Superior temporal gyrus (tissue), 1 donor: ENCODE measurements around the gene ACACA.

Experiments
- DNase-seq: peaks from one replicate; pipeline ENCODE4 v3.0.0-alpha.2; 2016; ENCODE audit errors: extremely low spot score

ACACA gene

GRCh38 chr17:37231887-37232286 is 174.7 kb downstream of the ACACA start:
- DNase-seq, result no peak

- DNase-seq, result no peak
Measured at GRCh38 chr17:37230633-37231032, 176.0 kb downstream of the ACACA start.

DNA sequence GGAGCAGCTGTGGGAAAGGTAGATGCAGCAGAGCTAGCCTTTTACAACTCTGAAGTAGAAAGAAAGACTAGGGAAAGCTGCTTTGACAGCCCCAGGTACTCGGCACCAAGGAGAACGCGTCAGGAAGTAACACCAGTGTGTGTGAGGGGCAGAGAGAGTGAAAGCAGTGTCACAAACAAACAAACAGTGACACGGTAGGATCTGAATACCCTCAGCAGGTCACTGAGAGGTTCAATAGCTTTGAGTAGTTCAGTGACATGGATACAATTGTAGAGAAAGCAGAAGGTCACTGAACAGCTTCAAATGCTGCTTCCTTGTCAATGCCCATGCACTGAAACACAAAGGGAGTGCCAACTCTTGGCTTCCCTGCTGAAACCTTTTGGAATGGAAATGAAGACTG is 181.2 kb downstream of the ACACA start:
- DNase-seq, result no peak

- no peak for DNase-seq
Measured at GRCh38 chr17:37221865-37222264, 184.8 kb downstream of the ACACA start.

DNA sequence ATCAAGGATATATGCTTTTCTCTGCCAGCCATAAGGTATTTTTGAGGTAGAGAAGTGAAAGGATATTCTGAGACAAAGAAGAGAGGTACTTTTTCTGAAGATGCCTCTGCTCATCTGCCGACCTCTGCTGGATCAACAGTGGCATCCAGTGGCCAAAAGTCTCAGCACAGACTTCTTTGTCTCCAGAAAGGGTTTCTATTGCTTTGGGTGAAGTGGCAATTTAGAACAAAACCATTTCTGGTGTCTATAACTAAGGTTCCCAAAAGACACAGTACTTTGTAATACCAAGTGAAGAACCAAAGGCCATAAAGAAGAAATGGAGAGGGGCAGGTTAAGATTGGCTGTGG is 186.1 kb downstream of the ACACA start:
- peak; percentile 65 for DNase-seq

- no peak for DNase-seq
Measured at GRCh38 chr17:37219876-37220606, 186.6 kb downstream of the ACACA start.

DNA sequence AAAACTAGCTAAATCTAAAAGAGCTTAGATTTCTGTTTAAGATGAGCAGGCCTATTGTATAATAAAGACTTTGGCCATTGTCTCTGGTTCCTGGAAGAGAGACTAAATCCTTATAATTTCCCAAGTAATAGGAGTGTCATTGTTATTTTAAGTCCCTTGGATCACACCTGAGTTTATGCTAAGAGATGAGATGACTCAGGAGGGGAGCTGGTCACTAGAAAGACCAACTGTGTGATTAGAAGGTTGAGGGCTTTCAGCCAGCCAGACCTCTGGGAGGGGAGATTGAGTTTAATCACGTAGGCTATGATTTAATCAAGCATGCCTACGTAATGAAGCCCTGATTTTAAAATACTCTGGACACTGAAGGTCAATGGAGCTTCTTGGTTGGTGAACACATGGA is 187.8 kb downstream of the ACACA start:
- DNase-seq, result no peak

- DNase-seq, result no peak
Measured at GRCh38 chr17:37214416-37214815, 192.2 kb downstream of the ACACA start.

DNA sequence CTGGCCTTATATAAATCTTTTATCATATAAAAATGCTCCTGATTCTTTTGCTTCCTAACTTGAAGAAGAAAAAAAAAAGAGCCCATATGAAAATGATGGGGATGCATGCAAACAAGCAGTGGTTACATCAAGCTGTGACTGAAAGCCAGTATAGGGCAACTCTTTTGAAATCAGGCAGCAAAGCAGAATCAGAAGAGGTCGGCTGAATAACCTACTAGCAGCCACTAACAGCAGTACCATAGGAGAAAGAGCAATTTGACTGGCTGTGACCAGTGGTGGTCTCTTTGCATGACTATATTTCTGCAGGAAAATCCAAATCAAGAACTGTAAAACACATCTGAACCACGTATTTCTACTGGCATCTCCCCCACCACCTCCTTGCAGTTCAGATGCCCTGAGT is 192.7 kb downstream of the ACACA start:
- no peak for DNase-seq

- DNase-seq, result no peak
Measured at GRCh38 chr17:37212179-37212578, 194.5 kb downstream of the ACACA start.

DNA sequence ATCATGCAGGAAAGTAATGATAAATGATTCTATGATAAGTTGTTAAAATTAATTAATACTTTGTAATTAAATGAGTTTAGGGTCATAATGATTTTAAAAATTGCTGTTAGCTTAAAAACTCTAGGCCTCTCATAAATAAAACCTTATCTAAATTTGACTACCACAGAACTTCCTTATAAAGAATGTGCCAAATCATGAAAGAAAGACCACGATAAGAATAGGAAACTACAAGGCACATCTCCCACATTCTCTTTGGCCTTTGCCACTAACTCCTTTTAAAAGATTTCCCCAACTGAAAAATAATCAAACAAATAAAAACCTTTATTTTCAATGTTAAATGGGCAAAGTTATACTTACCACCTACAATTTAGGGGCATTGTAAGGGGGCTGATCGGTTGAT is 195.5 kb downstream of the ACACA start:
- no peak for DNase-seq

DNA sequence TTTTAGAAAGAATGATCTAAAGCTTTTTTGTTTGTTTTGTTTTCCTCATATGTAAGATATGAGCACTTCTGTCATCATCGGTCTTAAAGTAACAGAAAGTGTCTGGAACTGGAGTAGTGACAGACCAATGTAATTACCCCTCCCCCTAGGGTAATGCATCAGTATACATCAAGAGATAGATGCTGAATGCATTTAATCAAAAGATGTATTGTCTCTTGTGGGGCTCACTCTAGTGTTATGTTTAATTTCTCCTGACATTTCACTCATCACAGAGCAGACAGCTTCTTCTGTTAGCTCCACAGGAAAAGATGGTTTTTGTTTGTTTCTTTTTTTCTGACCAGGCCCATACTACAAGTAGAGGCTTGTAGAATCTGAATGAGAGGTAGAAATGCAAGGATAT is 199.5 kb downstream of the ACACA start:
- DNase-seq, result no peak

GRCh38 chr17:37206299-37206698 is 200.3 kb downstream of the ACACA start:
- no peak for DNase-seq

GRCh38 chr17:37200497-37200896 is 206.1 kb downstream of the ACACA start:
- no peak for DNase-seq

DNA sequence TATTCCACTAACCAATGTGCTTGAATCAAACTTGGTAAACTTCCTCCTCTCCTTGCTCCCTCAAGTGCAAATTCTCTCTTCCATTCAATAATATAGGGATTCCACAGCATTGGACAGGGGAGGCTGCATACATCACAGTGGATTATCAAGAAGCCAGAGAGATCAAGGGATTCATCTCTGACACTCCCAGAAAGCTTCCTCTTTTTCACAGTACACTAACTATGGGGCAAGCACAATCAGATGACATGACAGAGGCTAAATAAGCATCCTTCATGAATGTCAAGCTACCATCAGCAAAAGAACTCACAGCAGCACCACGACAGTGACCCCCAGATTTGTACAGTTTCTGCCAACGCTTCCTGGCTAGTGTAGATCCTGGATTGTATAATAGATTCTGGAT is 209.3 kb downstream of the ACACA start:
- DNase-seq, result no peak

DNA sequence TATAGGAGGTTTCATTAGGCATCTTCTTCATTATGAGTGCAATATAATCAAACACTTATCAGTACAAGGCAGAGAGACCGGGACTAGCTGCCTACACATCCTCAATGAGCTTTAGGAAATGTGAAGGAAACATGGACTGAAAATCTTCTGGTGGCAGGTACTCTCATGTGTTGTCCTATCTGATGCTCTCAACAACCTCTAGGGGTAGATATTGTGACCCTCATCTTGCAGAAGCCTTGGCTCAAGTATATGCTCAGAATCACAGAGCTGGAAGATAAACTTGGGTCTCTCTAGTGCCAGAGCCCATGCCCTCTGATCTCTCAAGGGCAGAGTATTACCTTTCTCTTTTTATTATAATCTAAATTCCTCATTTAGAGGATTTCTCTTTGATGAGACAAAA is 212.4 kb downstream of the ACACA start:
- DNase-seq, result no peak

GRCh38 chr17:37191219-37191618 is 215.4 kb downstream of the ACACA start:
- DNase-seq, result no peak

DNA sequence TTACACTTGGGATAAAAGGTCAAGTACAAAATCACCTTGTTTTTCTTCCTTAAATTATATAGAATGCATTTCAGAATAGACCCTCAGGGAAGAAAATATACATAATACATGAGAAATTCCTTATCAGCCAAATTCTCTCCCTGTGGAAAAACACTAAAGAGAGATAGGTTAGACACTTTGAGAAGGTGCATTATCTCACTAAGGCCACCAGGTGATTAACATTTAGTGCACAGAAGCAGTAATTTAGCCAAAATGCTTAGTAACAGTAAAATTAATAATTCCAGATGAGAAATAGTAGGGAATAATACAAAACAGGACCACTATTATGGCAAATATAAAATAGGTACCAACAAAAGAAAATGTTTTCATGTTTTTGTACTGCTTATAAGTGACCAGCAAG is 216.1 kb downstream of the ACACA start:
- no peak for DNase-seq

- DNase-seq, result no peak
Measured at GRCh38 chr17:37188157-37188556, 218.5 kb downstream of the ACACA start.

- no peak for DNase-seq
Measured at GRCh38 chr17:37187262-37187661, 219.4 kb downstream of the ACACA start.

DNA sequence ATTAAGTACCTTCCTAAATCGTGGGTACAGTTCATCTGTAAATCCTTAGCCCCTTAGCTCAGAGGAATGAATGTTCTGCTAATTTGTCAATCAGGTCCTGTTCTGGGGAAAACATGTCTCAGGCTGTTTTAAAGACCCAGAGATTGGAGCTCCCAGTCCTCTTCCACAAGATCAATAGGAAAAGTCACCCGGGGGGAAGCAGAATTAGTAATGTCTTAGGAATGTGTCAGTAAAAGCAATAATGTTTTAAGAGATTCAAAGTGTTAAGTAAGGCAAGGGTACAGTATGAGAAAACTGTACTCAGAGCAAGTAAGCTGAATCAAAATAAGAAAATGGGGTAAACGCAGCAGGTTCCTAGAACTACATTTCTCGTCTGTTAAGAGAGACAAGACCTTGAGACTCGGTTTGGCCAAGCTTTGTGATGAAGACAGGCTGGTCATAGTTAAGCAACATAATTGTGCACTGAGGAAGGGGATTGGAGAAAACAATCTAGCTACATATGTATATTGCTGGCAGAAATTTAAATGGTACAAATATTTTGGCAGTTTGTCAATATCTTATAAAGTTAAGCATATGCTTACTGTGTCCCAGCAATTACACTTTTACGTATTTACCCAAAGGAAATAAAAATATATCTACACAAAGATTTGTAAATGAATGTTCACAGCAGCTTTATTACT is 223.7 kb downstream of the ACACA start:
- DNase-seq, result no peak

DNA sequence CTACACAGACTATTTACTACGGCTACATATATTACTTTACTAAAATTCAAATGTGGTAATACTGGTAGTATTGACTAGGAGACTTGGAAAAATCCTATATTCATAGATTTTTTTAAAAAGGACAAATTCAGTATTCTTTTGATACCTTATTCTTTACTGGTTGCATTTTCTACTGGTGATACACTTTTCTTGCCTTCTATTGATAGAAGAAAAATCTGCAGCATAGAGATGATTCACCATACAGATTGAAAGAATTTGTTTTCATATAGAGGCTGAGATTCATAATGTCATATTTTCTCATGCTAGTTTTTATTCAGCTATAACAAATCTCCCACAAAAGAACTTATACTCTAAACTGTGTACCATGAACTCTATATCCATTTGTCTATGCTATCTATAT is 226.3 kb downstream of the ACACA start:
- no peak for DNase-seq

GRCh38 chr17:37179893-37180292 is 226.7 kb downstream of the ACACA start:
- DNase-seq, result no peak
